Muscle of leg (tissue), 11 donors: ENCODE measurements around the gene HLA-DQB2. TPM values are rescaled to one million over a fixed set of nuclear protein-coding genes. Genes with fewer than 3 reads are reported as not detected.
"Not testable (repeated sequence)": the region's sequence is repeated elsewhere in the genome, so short reads cannot be mapped to it uniquely, and the experiment has no call there.

Experiments
- DNase-seq: peaks from one replicate; pipeline ENCODE4 v3.0.0; 2013
- H3K27ac ChIP-seq: one replicate; pipeline ENCODE4 v1.5.1; 2013; ENCODE audit warnings: mild to moderate bottlenecking, low read length, control low read depth
- H3K27me3 ChIP-seq: one replicate; pipeline ENCODE4 v1.6.1; 2013; ENCODE audit warnings: low read length; ENCODE audit not compliant: control insufficient read depth, insufficient read depth
- H3K36me3 ChIP-seq: one replicate; pipeline ENCODE4 v1.6.1; 2013; ENCODE audit warnings: low read length; ENCODE audit not compliant: control insufficient read depth, insufficient read depth
- H3K4me1 ChIP-seq: one replicate; pipeline ENCODE4 v1.6.1; 2013; ENCODE audit warnings: low read length; ENCODE audit not compliant: control insufficient read depth, insufficient read depth
- H3K4me3 ChIP-seq: one replicate; pipeline ENCODE4 v1.5.1; 2013; ENCODE audit warnings: low read length, control low read depth
- H3K9me3 ChIP-seq: replicated peaks from 2 replicates; pipeline ENCODE4 v1.6.1; 2013; ENCODE audit warnings: low read depth, low read length; ENCODE audit not compliant: control insufficient read depth
- WGBS: methylation state at CpG from one replicate; pipeline ENCODE4 v1.1.5; 2013; ENCODE audit warnings: missing lambda C conversion rate; ENCODE audit not compliant: insufficient coverage; 5-methylcytosine and 5-hydroxymethylcytosine counted together
- polyA plus RNA-seq, 8 donors: library from polyadenylated mRNA; unstranded; fragments of 120-200 nt; gene quantifications; one replicate each; pipeline versions ENCODE4 v1.2.1 to v1.2.3, GENCODE V29; 2013; ENCODE audit warnings: inconsistent platforms in 1 of 8, low replicate concordance in 1 of 8; ENCODE audit not compliant: insufficient read length in 8 of 8, insufficient read depth in 1 of 8
- total RNA-seq: library from RNA; stranded (reverse); fragments of 120-200 nt; gene quantifications from one replicate; pipeline ENCODE4 v1.2.4, GENCODE V29; 2013

Gene HLA-DQB2
- total and polyA plus RNA-seq, 9 donors = 0.08 to 0.40 (median 0.22) TPM; not detected in 1

GRCh38 chr6:32752580-32752979, 10.8 kb downstream of the HLA-DQB2 start:
- peaks cover 11% of the 10 kb centered on the region for H3K27me3 ChIP-seq
- no peak for DNase-seq
- H3K4me1 ChIP-seq = no peaks in the 10 kb centered on the region
- no peaks in the 10 kb centered on the region for H3K9me3 ChIP-seq
- no peak overlapping the region for H3K27ac ChIP-seq
- H3K36me3 ChIP-seq = no peaks in the 10 kb centered on the region
- whole genome bisulfite sequencing = 42% methylated on average over 2 of the region's 8 CpGs
- no peak overlapping the region for H3K4me3 ChIP-seq

GRCh38 chr6:32745649-32746048, 17.7 kb downstream of the HLA-DQB2 start:
- H3K9me3 ChIP-seq, H3K4me1 ChIP-seq, DNase-seq, H3K36me3 ChIP-seq, H3K27me3 ChIP-seq, H3K4me3 ChIP-seq, H3K27ac ChIP-seq: not testable (repeated sequence)
- 50% methylated on average over 1 of the region's 1 CpG for WGBS

- H3K4me3 ChIP-seq = no peak overlapping the region
- WGBS = 60% methylated on average over 2 of the region's 5 CpGs
- H3K9me3 ChIP-seq = no peaks in the 10 kb centered on the region
- peaks cover 9% of the 10 kb centered on the region for H3K27me3 ChIP-seq
- H3K27ac ChIP-seq = no peak overlapping the region
- no peaks in the 10 kb centered on the region for H3K36me3 ChIP-seq
- H3K4me1 ChIP-seq = no peaks in the 10 kb centered on the region
- DNase-seq = no peak
Measured at GRCh38 chr6:32744776-32745175, 18.6 kb downstream of the HLA-DQB2 start.

- H3K9me3 ChIP-seq = no peaks in the 10 kb centered on the region
- no CpG with 5 or more reads among the region's 3 CpGs for WGBS
Measured at GRCh38 chr6:32742374-32742773, 21.0 kb downstream of the HLA-DQB2 start.

DNA sequence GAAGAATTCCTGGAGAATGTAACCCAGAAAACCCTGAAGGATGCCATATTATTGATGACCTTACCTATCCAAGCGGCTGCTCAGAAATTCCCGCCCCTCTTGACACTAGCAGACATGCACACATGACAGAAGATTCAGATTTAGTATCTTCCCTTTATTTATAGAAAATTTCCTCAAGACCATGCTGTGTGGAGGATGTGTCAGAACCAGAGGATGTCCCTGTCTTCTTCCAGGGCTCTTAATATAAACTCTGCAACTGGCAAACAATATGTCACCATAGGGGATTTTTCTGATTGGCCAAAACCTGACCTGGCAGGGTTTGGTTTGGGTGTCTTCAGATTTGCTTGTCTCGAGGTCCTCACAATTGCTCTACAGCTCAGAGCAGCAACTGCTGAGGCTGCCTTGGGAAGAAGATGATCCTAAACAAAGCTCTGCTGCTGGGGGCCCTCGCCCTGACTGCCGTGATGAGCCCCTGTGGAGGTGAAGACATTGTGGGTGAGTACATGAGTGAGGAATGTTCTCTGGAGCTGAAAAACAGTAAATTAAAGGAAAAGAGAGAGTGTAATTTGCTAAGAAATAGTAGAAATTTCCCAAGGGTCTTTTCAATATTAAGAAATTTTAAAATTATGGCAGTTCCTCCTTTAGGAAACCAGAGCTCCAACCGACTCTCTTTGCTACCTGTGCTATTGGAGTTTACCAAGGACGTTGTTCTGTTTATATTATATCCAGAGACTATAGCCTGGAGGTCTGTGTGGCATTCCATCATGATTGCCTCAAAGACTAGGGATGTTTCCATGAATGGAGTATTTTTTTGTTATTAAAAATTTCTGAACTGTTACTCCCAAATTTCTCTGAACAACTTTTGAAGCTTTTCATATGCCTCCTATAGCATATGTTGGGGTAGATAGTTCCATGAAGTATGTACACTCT, 22.0 kb downstream of the HLA-DQB2 start, which contains the start of gene HLA-DQA2:
HLA-DQA2 (plus strand) TSS at position 361 of the 930 bp plus-strand sequence; CDS start at position 414, 53 bp downstream.
- no peak for DNase-seq
- WGBS = 44% methylated on average over 3 of the region's 7 CpGs
- H3K4me3 ChIP-seq = no peak within 1 kb of the TSS
- H3K4me1 ChIP-seq = no peaks in the 10 kb centered on the region
- no peaks in the 10 kb centered on the region for H3K9me3 ChIP-seq
- no peaks in the 10 kb centered on the region for H3K36me3 ChIP-seq
- H3K27ac ChIP-seq = no peak within 1 kb of the TSS
- H3K27me3 ChIP-seq = peaks cover 8% of the 10 kb centered on the region

More at GRCh38 chr6:32742374-32742773, 21.0 kb downstream of the HLA-DQB2 start:
- Histone ChIP-seq H3K27me3 (peaks cover 8% of the 10 kb centered on the region), H3K36me3 (no peaks in the 10 kb centered on the region), H3K4me1 (no peaks in the 10 kb centered on the region), H3K4me3 (no peak overlapping the region), H3K27ac (no peak overlapping the region)
- DNase-seq = no peak

DNA sequence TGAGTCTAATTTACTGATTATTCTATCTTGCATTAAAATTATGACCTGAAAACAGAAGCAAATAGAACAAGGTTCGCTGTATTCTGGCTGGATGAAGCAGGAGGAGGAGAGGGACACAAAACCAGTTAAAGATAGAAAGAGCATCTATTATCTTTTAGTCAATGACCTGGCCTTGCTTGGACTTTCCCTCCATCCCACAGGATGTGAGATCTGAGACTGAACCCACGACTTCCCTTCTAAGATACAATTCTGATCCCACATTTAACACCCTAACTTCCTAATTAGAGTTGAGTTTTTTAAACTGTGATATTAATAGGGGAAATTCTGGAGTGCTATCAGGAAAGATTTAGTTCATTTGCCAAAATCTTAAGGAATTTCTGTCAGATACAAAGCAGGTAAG, 25.2 kb downstream of the HLA-DQB2 start:
- Histone ChIP-seq H3K4me3 (no peak overlapping the region), H3K4me1 (no peaks in the 10 kb centered on the region), H3K36me3 (no peaks in the 10 kb centered on the region), H3K27ac (no peak overlapping the region), H3K9me3 (no peaks in the 10 kb centered on the region), H3K27me3 (peaks cover 9% of the 10 kb centered on the region)
- WGBS = no CpG with 5 or more reads among the region's 2 CpGs
- DNase-seq = no peak

DNA sequence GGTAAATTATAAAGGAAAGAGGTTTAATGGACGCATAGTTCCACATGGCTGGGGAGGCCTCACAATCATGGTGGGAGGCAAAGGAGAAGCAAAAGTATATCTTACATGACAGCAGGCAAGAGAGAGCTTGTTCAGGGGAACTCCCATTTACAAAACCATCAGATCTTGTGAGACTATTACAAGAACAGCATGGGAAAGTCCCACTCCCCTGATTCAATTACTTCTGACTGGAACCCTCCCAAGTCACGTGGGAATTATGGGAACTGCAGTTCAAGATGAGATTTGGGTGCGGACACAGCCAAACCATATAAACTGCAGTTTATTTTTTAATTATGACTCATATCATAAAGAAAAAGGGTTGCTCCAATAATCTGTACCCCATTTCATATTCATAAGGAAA, 44.5 kb downstream of the HLA-DQB2 start:
- no peaks in the 10 kb centered on the region for H3K27me3 ChIP-seq
- H3K9me3 ChIP-seq = no peaks in the 10 kb centered on the region
- no peaks in the 10 kb centered on the region for H3K4me1 ChIP-seq
- DNase-seq = no peak
- no CpG with 5 or more reads among the region's 3 CpGs for WGBS
- no peaks in the 10 kb centered on the region for H3K36me3 ChIP-seq
- H3K27ac ChIP-seq = no peak overlapping the region
- no peak overlapping the region for H3K4me3 ChIP-seq

GRCh38 chr6:32716396-32716795, 46.9 kb downstream of the HLA-DQB2 start:
- H3K27me3 ChIP-seq = no peaks in the 10 kb centered on the region
- 75% methylated on average over 2 of the region's 3 CpGs for WGBS

DNA sequence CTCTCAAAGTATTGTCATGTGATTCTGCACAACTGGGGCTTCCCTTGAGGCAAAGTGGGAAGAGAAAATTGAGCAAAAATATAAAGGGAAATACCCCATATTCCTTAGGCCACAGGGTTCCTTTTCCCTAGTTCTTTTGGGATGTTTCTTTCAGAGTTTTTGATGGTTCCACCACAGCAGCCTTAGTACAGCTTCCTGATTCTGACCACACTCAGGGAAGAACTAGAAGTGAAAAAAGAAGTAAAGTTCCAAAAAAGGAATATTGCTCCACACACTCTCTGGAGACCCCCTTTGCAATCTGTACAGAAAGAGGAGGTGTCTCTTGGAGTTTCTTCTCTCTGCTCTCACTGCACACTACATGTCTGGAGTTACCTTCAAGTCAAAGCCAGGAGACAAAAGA, 50.1 kb downstream of the HLA-DQB2 start:
- H3K36me3 ChIP-seq = no peaks in the 10 kb centered on the region
- H3K9me3 ChIP-seq = no peaks in the 10 kb centered on the region
- no peaks in the 10 kb centered on the region for H3K4me1 ChIP-seq
- H3K27ac ChIP-seq = no peak overlapping the region
- no peak overlapping the region for H3K4me3 ChIP-seq
- DNase-seq = peak; percentile 1
- no peaks in the 10 kb centered on the region for H3K27me3 ChIP-seq

More at GRCh38 chr6:32716396-32716795, 46.9 kb downstream of the HLA-DQB2 start:
- DNase-seq = no peak
- Histone ChIP-seq H3K4me1 (no peaks in the 10 kb centered on the region), H3K36me3 (no peaks in the 10 kb centered on the region), H3K9me3 (no peaks in the 10 kb centered on the region), H3K4me3 (no peak overlapping the region), H3K27ac (no peak overlapping the region)

DNA sequence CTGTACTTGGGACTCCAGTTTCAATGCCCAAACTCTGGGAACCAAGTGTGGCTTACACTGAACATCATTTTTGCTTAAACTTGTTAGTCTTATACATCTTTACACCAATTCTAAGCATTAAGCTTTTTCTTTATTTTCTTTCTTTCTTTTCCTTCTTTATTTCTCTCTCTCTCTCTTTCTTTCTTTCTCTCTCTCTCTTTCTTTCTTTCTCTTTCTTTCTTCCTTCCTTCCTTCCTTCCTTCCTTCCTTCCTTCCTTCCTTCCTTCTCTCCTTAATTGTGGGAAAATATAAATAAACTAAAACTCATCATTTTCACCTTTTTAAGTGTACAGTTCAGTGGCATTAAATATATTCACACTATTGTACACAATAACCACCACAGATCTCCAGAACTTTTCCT, 53.7 kb downstream of the HLA-DQB2 start:
- no peaks in the 10 kb centered on the region for H3K4me1 ChIP-seq
- DNase-seq = no peak
- no peak overlapping the region for H3K27ac ChIP-seq
- H3K9me3 ChIP-seq = no peaks in the 10 kb centered on the region
- H3K4me3 ChIP-seq = no peak overlapping the region
- H3K36me3 ChIP-seq = no peaks in the 10 kb centered on the region
- no peaks in the 10 kb centered on the region for H3K27me3 ChIP-seq
